Dendritic cell treated with granulocyte-macrophage colony-stimulating factor and Interleukin-4, amounts not matched to agents 40 ng/mL and 50 ng/mL, for 4 days (primary cell): ENCODE data around the gene CGB2.

Source experiments
- H3K27ac Mint-ChIP-seq: one replicate; pipeline ENCODE4 v1.8.0; 2022; ENCODE audit warnings: mild to moderate bottlenecking, mixed read lengths
- H3K27me3 Mint-ChIP-seq: one replicate; pipeline ENCODE4 v1.8.0; 2022; ENCODE audit warnings: mild to moderate bottlenecking, mixed read lengths
- H3K36me3 Mint-ChIP-seq: one replicate; pipeline ENCODE4 v1.8.0; 2022; ENCODE audit warnings: low read depth, mixed read lengths
- H3K4me1 Mint-ChIP-seq: one replicate; pipeline ENCODE4 v1.8.0; 2022; ENCODE audit warnings: low read depth, mixed read lengths
- H3K4me3 Mint-ChIP-seq: one replicate; pipeline ENCODE4 v1.8.0; 2022; ENCODE audit warnings: mild to moderate bottlenecking, moderate library complexity, mixed read lengths
- H3K9me3 Mint-ChIP-seq: one replicate; pipeline ENCODE4 v1.8.0; 2022; ENCODE audit warnings: mixed read lengths
- intact Hi-C: fragments of 100-400 bp; cut with micrococcal nuclease; formaldehyde crosslinking; loops from one replicate; pipeline ENCODE4 v1.15.0; 2022

Gene CGB2

DNA sequence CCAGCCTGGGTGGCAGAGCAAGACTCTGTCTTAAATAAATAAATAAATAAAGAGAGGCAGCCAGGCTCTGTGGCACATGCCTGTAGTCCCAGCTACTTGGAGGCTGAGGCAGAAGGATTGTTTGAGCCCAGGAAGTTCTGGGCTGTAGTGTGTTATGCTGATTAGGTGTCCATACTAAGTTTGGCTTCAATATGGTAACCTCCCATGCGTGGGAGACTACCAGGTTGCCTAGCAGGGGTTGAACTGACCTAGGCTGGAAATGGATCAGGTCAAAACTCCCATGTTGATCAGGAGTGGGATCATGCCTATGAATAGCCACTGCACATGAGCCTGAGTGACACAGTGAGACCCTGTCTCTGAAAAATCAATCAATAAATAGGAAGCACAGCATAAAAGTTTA, 49.6 kb downstream of the CGB2 start:
- H3K36me3 Mint-ChIP-seq = peaks cover 13% of the 10 kb centered on the region

More for the DNA sequence above, 49.6 kb downstream of the CGB2 start:
- H3K4me3 Mint-ChIP-seq = no peak overlapping the region
- peaks cover 7% of the 10 kb centered on the region for H3K27me3 Mint-ChIP-seq
- intact Hi-C loops = no loop called here
- peaks cover 11% of the 10 kb centered on the region for H3K4me1 Mint-ChIP-seq
- H3K9me3 Mint-ChIP-seq = no peaks in the 10 kb centered on the region
- H3K27ac Mint-ChIP-seq = no peak overlapping the region
